ENCODE data around the gene PLB1. TPM values are rescaled to one million over a fixed set of nuclear protein-coding genes. Genes with fewer than 3 reads are reported as not detected.

The PLB1 gene
- total and polyA plus RNA-seq, 2 donors (not counting 1 experiment from before 2014, with no cell fraction given): 0.25 to 0.51 TPM

GRCh38 chr2:28512607-28512965 is 16.7 kb downstream of the PLB1 start:
- no CpG with 5 or more reads among the region's 1 CpG for WGBS (ENCODE audit: insufficient coverage)
- Mint-ChIP-seq H3K27me3 (peaks cover 36% of the 10 kb centered on the region), H3K4me1 (no peaks in the 10 kb centered on the region), H3K9me3 (ENCODE audit: insufficient read depth) (peaks cover 12% of the 10 kb centered on the region), H3K4me3 (no peak overlapping the region), H3K27ac (no peak overlapping the region)
- no peak overlapping the region for H3K4me2 ChIP-seq (replicated peaks; ENCODE audit: low read depth, low read length, poor library complexity, severe bottlenecking)
- H2AFZ ChIP-seq (ENCODE audit: insufficient read depth, low read depth, low read length, poor library complexity, severe bottlenecking): no peak overlapping the region
- H3K4me3 ChIP-seq (ENCODE audit: control extremely low read depth in 1 of 5, extremely low read depth in 1 of 5, insufficient read depth in 1 of 5, low read depth in 2 of 5, low read length in 4 of 5): no peak overlapping the region
- no peak overlapping the region for H3K9ac ChIP-seq (ENCODE audit: low read length)
- intact Hi-C loops (cut with micrococcal nuclease): no loop called here
- H3K27ac ChIP-seq (ENCODE audit: low read length in 2 of 2): no peak overlapping the region
- TF ChIP-seq EZH2 (IDR thresholded peaks at IDR 0.05; ENCODE audit: borderline replicate concordance, insufficient read depth, low read depth, low read length, poor library complexity, severe bottlenecking) (no peak), CTCF (IDR thresholded peaks at IDR 0.05) (no peak)
- ChIA-PET CTCF (no interaction called here), POLR2A (no interaction called here)
- no peaks in the 10 kb centered on the region for H4K20me1 ChIP-seq (ENCODE audit: control insufficient read depth, insufficient read depth, low read length, poor library complexity, severe bottlenecking)
- DNase-seq: no peak
- no peak for ATAC-seq (ENCODE audit: low read depth)
- H3K9me3 ChIP-seq (ENCODE audit: control extremely low read depth in 1 of 3, control insufficient read depth in 2 of 3, insufficient read depth in 1 of 3, low read length in 2 of 3): peaks cover 0 to 3% (median 0%) of the 10 kb centered on the region in 3 donors
- H3K27me3 ChIP-seq (replicated peaks in 1 of 4; ENCODE audit: control extremely low read depth in 1 of 4, control insufficient read depth in 3 of 4, insufficient read depth in 4 of 4, low read length in 3 of 4): peaks cover 0 to 8% (median 0%) of the 10 kb centered on the region in 4 experiments
- no peaks in the 10 kb centered on the region for H3K79me2 ChIP-seq (ENCODE audit: control insufficient read depth, insufficient read depth, low read length)
- H3K4me1 ChIP-seq (ENCODE audit: control insufficient read depth in 2 of 2, insufficient read depth in 2 of 2, low read length in 2 of 2): no peaks in the 10 kb centered on the region
- H3K36me3 ChIP-seq (replicated peaks in 1 of 2; ENCODE audit: control extremely low read depth in 1 of 2, control insufficient read depth in 1 of 2, extremely low read depth in 1 of 2, insufficient read depth in 2 of 2, low read length in 1 of 2): no peaks in the 10 kb centered on the region

GRCh38 chr2:28513097-28513496 is 17.2 kb downstream of the PLB1 start:
- Mint-ChIP-seq H3K27ac (no peak overlapping the region), H3K4me1 (no peaks in the 10 kb centered on the region), H3K9me3 (ENCODE audit: insufficient read depth) (peaks cover 12% of the 10 kb centered on the region), H3K4me3 (no peak overlapping the region), H3K27me3 (peaks cover 38% of the 10 kb centered on the region)
- H3K4me1 ChIP-seq (ENCODE audit: control insufficient read depth in 2 of 2, insufficient read depth in 2 of 2, low read length in 2 of 2): no peaks in the 10 kb centered on the region
- no peaks in the 10 kb centered on the region for H3K36me3 ChIP-seq (replicated peaks in 1 of 2; ENCODE audit: control extremely low read depth in 1 of 2, control insufficient read depth in 1 of 2, extremely low read depth in 1 of 2, insufficient read depth in 2 of 2, low read length in 1 of 2)
- H3K79me2 ChIP-seq (ENCODE audit: control insufficient read depth, insufficient read depth, low read length): no peaks in the 10 kb centered on the region
- no peaks in the 10 kb centered on the region for H4K20me1 ChIP-seq (ENCODE audit: control insufficient read depth, insufficient read depth, low read length, poor library complexity, severe bottlenecking)
- 100% methylated on average over 1 of the region's 1 CpG for WGBS (ENCODE audit: insufficient coverage)
- H3K4me3 ChIP-seq (ENCODE audit: control extremely low read depth in 1 of 5, extremely low read depth in 1 of 5, insufficient read depth in 1 of 5, low read depth in 2 of 5, low read length in 4 of 5): no peak overlapping the region
- H3K27me3 ChIP-seq (replicated peaks in 1 of 4; ENCODE audit: control extremely low read depth in 1 of 4, control insufficient read depth in 3 of 4, insufficient read depth in 4 of 4, low read length in 3 of 4): peaks cover 0 to 8% (median 0%) of the 10 kb centered on the region in 4 experiments
- intact Hi-C loops (cut with micrococcal nuclease): no loop called here
- ChIA-PET CTCF (no interaction called here), POLR2A (no interaction called here)
- H3K4me2 ChIP-seq (replicated peaks; ENCODE audit: low read depth, low read length, poor library complexity, severe bottlenecking): no peak overlapping the region
- DNase-seq (no peak), ATAC-seq (ENCODE audit: low read depth) (no peak)
- no peak overlapping the region for H2AFZ ChIP-seq (ENCODE audit: insufficient read depth, low read depth, low read length, poor library complexity, severe bottlenecking)
- H3K9me3 ChIP-seq (ENCODE audit: control extremely low read depth in 1 of 3, control insufficient read depth in 2 of 3, insufficient read depth in 1 of 3, low read length in 2 of 3): peaks cover 0 to 3% (median 0%) of the 10 kb centered on the region in 3 donors
- H3K9ac ChIP-seq (ENCODE audit: low read length): no peak overlapping the region
- TF ChIP-seq CTCF (IDR thresholded peaks at IDR 0.05): no peak
- TF ChIP-seq EZH2 (IDR thresholded peaks at IDR 0.05; ENCODE audit: borderline replicate concordance, insufficient read depth, low read depth, low read length, poor library complexity, severe bottlenecking): no peak
- H3K27ac ChIP-seq (ENCODE audit: low read length in 2 of 2): no peak overlapping the region
